CD8-positive, alpha-beta memory T cell (primary cell): ENCODE data around the gene WDR45B. TPM values are rescaled to one million over a fixed set of nuclear protein-coding genes. Genes with fewer than 3 reads are reported as not detected.

ENCODE experiments used
- polyA plus RNA-seq: library from polyadenylated mRNA; unstranded; fragments of 300-500 nt; fragmentation: Illumina TruSeq; gene quantifications from one replicate; pipeline ENCODE4 v1.2.3, GENCODE V29; 2021
- total RNA-seq, 2 experiments: library from RNA; stranded (reverse); gene quantifications; one replicate each; pipeline ENCODE4 v1.2.3, GENCODE V29; 2021

Gene WDR45B
- total and polyA plus RNA-seq, 3 experiments from 2014 or later = 41.9 to 50.1 (median 49.1) TPM

Other genes starting within 250 kb of the WDR45B start
- 10 to 100 TPM; 29.6 to 30.4 TPM for gene HEXD, start 230.1 kb downstream of the WDR45B start, total RNA-seq
- gene HEXD, start 230.1 kb downstream of the WDR45B start, polyA plus RNA-seq = 10.6 TPM
- 10 to 100 TPM; 27.9 to 28.4 TPM for gene OGFOD3, start 229.9 kb downstream of the WDR45B start, total RNA-seq
- gene OGFOD3, start 229.9 kb downstream of the WDR45B start, polyA plus RNA-seq = 29.9 TPM
- gene CYBC1, start 197.7 kb downstream of the WDR45B start, total RNA-seq = 100 to 1,000 TPM; 184 to 189 TPM
- gene CYBC1, start 197.7 kb downstream of the WDR45B start, polyA plus RNA-seq = 175 TPM
- 10 to 100 TPM; 62.2 to 63.0 TPM for gene NARF, start 189.7 kb downstream of the WDR45B start, total RNA-seq
- gene NARF, start 189.7 kb downstream of the WDR45B start, polyA plus RNA-seq = 95.3 TPM
- 10 to 100 TPM; 63.9 to 71.2 TPM for gene FOXK2, start 128.7 kb downstream of the WDR45B start, total RNA-seq
- 8.2 TPM for gene FOXK2, start 128.7 kb downstream of the WDR45B start, polyA plus RNA-seq
- gene RAB40B, start 50.3 kb upstream of the WDR45B start, total RNA-seq = 1 to 10 TPM; 3.2 to 4.0 TPM
- gene RAB40B, start 50.3 kb upstream of the WDR45B start, polyA plus RNA-seq = 4.3 TPM
- 10 to 100 TPM; 39.0 to 39.9 TPM for gene FN3KRP, start 68.3 kb upstream of the WDR45B start, total RNA-seq
- gene FN3KRP, start 68.3 kb upstream of the WDR45B start, polyA plus RNA-seq = 20.7 TPM
- 1 to 10 TPM; 1.3 to 2.3 TPM for gene FN3K, start 87.2 kb upstream of the WDR45B start, total RNA-seq
- 0.79 TPM for gene FN3K, start 87.2 kb upstream of the WDR45B start, polyA plus RNA-seq
- 10 to 100 TPM; 79.1 to 83.7 TPM for gene TBCD, start 103.6 kb upstream of the WDR45B start, total RNA-seq
- gene TBCD, start 103.6 kb upstream of the WDR45B start, polyA plus RNA-seq = 130 TPM
- not detected for gene ZNF750, start 191.6 kb upstream of the WDR45B start, total RNA-seq
- not detected for gene ZNF750, start 191.6 kb upstream of the WDR45B start, polyA plus RNA-seq